H1 (cell line): Measurements from ENCODE around the gene ELFN2. TPM values are rescaled to one million over a fixed set of nuclear protein-coding genes. Genes with fewer than 3 reads are reported as not detected.

Experiments used
- BCL11A ChIP-seq, 2 experiments: IDR thresholded peaks; one replicate each; pipeline ENCODE4 v1.6.1; 2011; ENCODE audit warnings: low read depth in 2 of 2, low read length in 2 of 2, mild to moderate bottlenecking in 2 of 2
- CBX5 ChIP-seq: fragments of 300-800, 300-1000 bp; sonication (generic); IDR thresholded peaks from 2 replicates; pipeline ENCODE4 v1.7.1; 2016; ENCODE audit warnings: antibody characterized with exemption, low read length, low read depth
- CHD2 ChIP-seq: IDR thresholded peaks from 2 replicates; pipeline ENCODE4 v1.6.1; 2012; ENCODE audit warnings: low read length, improper control_type of control experiment
- EP300 ChIP-seq, 2 experiments: IDR thresholded peaks; 1 replicate in 1 of 2; 2 replicates in 1 of 2; pipeline ENCODE4 v1.6.1; 2011 to 2012; ENCODE audit warnings: low read depth in 2 of 2, low read length in 2 of 2, mild to moderate bottlenecking in 2 of 2, borderline replicate concordance in 1 of 2, inconsistent platforms in 1 of 2, moderate library complexity in 1 of 2
- MAFK ChIP-seq: IDR thresholded peaks from 2 replicates; pipeline ENCODE4 v1.6.1; 2012; ENCODE audit warnings: low read depth, mild to moderate bottlenecking, improper control_type of control experiment, low read length
- RFX5 ChIP-seq: IDR thresholded peaks from 2 replicates; pipeline ENCODE4 v1.6.1; 2011; ENCODE audit warnings: low read depth, low read length, improper control_type of control experiment, borderline replicate concordance
- TEAD4 ChIP-seq: IDR thresholded peaks from 2 replicates; pipeline ENCODE4 v1.6.1; 2012; ENCODE audit warnings: low read depth, low read length, inconsistent platforms, mixed read lengths
- polyA plus RNA-seq, 7 experiments: library from polyadenylated mRNA; depleted of rRNA in 3 of 7; stranded (reverse) in 5 of 7; unstranded in 2 of 7; fragments of >200 nt in 5 of 7; fragments of 200-250 nt in 2 of 7; gene quantifications; 1 replicate in 5 of 7; 2 replicates in 1 of 7; 4 replicates in 1 of 7; pipeline versions ENCODE4 v1.2.1 to v1.2.3, GENCODE V29; 2011 to 2013; ENCODE audit warnings: missing spikeins in 2 of 7, mixed read lengths in 2 of 7
- total RNA-seq: library from RNA; stranded (reverse); fragmentation: NEBNext Ultra II Directional; extraction: Animal tissue kit (Norgen Biotek cat#: 25700); gene quantifications from 2 replicates; pipeline ENCODE4 v1.2.1, GENCODE V29; 2021

The ELFN2 gene
- total and polyA plus RNA-seq, 2 of the 8 experiments (the other 6 are each of a cell fraction or from before 2014, with no cell fraction given): 0.63 to 0.88 TPM

- TF ChIP-seq BCL11A (IDR thresholded peaks at IDR 0.05; ENCODE audit: low read depth in 2 of 2, low read length in 2 of 2) (no peak), EP300 (IDR thresholded peaks at IDR 0.05; ENCODE audit: borderline replicate concordance in 1 of 2, low read depth in 2 of 2, low read length in 2 of 2) (no peak), RFX5 (no peak), CHD2 (no peak), CBX5 (no peak), TEAD4 (no peak), MAFK (no peak)
These were observed 4.8 kb upstream of the ELFN2 start (continued) for GRCh38 chr22:37431801-37432707.
